H1 (cell line): ENCODE data around the gene LOXL1. TPM values are rescaled to one million over a fixed set of nuclear protein-coding genes. Genes with fewer than 3 reads are reported as not detected.

Source experiments
- CBX8 ChIP-seq: fragments of 300-800, 300-1000 bp; sonication (generic); IDR thresholded peaks from 2 replicates; pipeline ENCODE4 v1.7.1; 2016; ENCODE audit warnings: low read depth, low read length, borderline replicate concordance
- CHD7 ChIP-seq: fragments of 300-600 bp; sonication (generic); IDR thresholded peaks from 2 replicates; pipeline ENCODE4 v1.7.1; 2012; ENCODE audit warnings: low read length, moderate library complexity, mild to moderate bottlenecking, inconsistent platforms; ENCODE audit not compliant: insufficient replicate concordance
- GTF2F1 ChIP-seq: IDR thresholded peaks from 2 replicates; pipeline ENCODE4 v1.6.1; 2012; ENCODE audit warnings: low read depth, low read length, improper control_type of control experiment, borderline replicate concordance
- PHF8 ChIP-seq: fragments of 200-600 bp; sonication (generic); conservative IDR thresholded peaks from 2 replicates; pipeline ENCODE4 v1.7.1; 2012; ENCODE audit warnings: low read depth, mild to moderate bottlenecking, inconsistent platforms, low read length, moderate library complexity
- SIX5 ChIP-seq: IDR thresholded peaks from 2 replicates; pipeline ENCODE4 v1.6.1; 2011; ENCODE audit warnings: mild to moderate bottlenecking, low read depth, low read length
- polyA plus RNA-seq, 7 experiments: library from polyadenylated mRNA; depleted of rRNA in 3 of 7; stranded (reverse) in 5 of 7; unstranded in 2 of 7; fragments of >200 nt in 5 of 7; fragments of 200-250 nt in 2 of 7; gene quantifications; 1 replicate in 5 of 7; 2 replicates in 1 of 7; 4 replicates in 1 of 7; pipeline versions ENCODE4 v1.2.1 to v1.2.3, GENCODE V29; 2011 to 2013; ENCODE audit warnings: missing spikeins in 2 of 7, mixed read lengths in 2 of 7
- total RNA-seq: library from RNA; stranded (reverse); fragmentation: NEBNext Ultra II Directional; extraction: Animal tissue kit (Norgen Biotek cat#: 25700); gene quantifications from 2 replicates; pipeline ENCODE4 v1.2.1, GENCODE V29; 2021

The LOXL1 gene
- total and polyA plus RNA-seq, 2 of the 8 experiments (the other 6 are each of a cell fraction or from before 2014, with no cell fraction given) = 8.1 to 14.4 TPM

DNA sequence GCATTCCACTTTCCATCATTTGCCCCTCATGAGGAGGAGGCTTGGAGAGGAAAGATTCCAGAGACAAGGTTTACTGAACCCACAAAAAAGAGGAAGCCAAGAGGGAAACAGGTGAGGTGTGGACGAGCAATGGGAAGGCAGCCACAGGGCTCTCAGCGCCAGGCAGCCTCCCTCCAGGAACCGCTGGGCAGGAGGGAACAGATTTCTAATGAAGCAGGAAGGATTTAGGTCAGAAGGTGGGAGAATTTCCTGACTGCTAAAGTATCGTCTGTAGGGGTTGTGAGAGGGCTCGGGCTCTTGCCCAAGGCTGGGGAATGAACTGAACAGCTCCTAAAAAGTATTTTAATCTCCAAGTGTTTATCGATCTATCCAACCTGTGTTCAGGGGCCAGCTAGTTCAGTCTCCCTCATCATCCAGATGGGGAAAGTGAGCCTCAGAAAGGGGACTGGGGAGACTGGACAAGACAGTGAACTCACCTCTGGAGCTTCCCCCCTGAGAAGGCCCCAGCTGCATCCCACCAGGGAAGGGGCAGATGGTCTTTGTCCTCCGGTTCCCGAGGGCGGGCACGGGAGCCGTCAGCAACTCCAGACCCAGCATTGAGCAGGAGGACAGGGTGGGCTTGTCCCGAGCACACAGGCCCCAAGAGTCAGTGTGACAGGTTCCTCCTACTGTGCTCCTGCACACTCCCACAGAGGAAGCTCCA lies 10.5 kb downstream of the LOXL1 start (continued):
- TF ChIP-seq CHD7 (no peak), SIX5 (no peak), CBX8 (no peak), PHF8 (no peak), GTF2F1 (no peak)
